ENCODE measurements around the gene GAK.

The GAK gene

GRCh38 chr4:870951-871350, 61.2 kb downstream of the GAK start:
- DNase-seq (ENCODE audit: low spot score), result no peak

GRCh38 chr4:869776-870175, 62.3 kb downstream of the GAK start:
- no peak for DNase-seq (ENCODE audit: low spot score)

- DNase-seq (ENCODE audit: low spot score), result no peak
Measured at GRCh38 chr4:868421-868820, 63.7 kb downstream of the GAK start.

- no peak for DNase-seq (ENCODE audit: low spot score)
Measured at GRCh38 chr4:867526-868250, 64.4 kb downstream of the GAK start.

GRCh38 chr4:866761-867390, 65.2 kb downstream of the GAK start:
- DNase-seq (ENCODE audit: low spot score), result no peak

- DNase-seq (ENCODE audit: low spot score), result no peak
Measured at GRCh38 chr4:866068-866760, 65.9 kb downstream of the GAK start.

GRCh38 chr4:865572-865971, 66.5 kb downstream of the GAK start:
- DNase-seq (ENCODE audit: low spot score), result no peak

GRCh38 chr4:865121-865465, 67.0 kb downstream of the GAK start:
- no peak for DNase-seq (ENCODE audit: low spot score)

- DNase-seq (ENCODE audit: low spot score), result no peak
Measured at GRCh38 chr4:864456-865120, 67.5 kb downstream of the GAK start.

GRCh38 chr4:860561-860960, 71.6 kb downstream of the GAK start:
- no peak for DNase-seq (ENCODE audit: low spot score)

GRCh38 chr4:859496-859895, 72.6 kb downstream of the GAK start:
- no peak for DNase-seq (ENCODE audit: low spot score)

- peak; percentile 4 for DNase-seq (ENCODE audit: low spot score)
Measured at GRCh38 chr4:858831-859451, 73.2 kb downstream of the GAK start.

GRCh38 chr4:858041-858481, 74.1 kb downstream of the GAK start:
- no peak for DNase-seq (ENCODE audit: low spot score)

GRCh38 chr4:857461-857860, 74.7 kb downstream of the GAK start:
- DNase-seq (ENCODE audit: low spot score), result no peak

- no peak for DNase-seq (ENCODE audit: low spot score)
Measured at GRCh38 chr4:856225-856901, 75.8 kb downstream of the GAK start.

- DNase-seq (ENCODE audit: low spot score), result no peak
Measured at GRCh38 chr4:855880-856224, 76.3 kb downstream of the GAK start.

GRCh38 chr4:854356-854755, 77.8 kb downstream of the GAK start:
- no peak for DNase-seq (ENCODE audit: low spot score)

GRCh38 chr4:853416-853781, 78.7 kb downstream of the GAK start:
- no peak for DNase-seq (ENCODE audit: low spot score)

- no peak for DNase-seq (ENCODE audit: low spot score)
Measured at GRCh38 chr4:851701-852430, 80.2 kb downstream of the GAK start.

- DNase-seq (ENCODE audit: low spot score), result no peak
Measured at GRCh38 chr4:850323-850945, 81.7 kb downstream of the GAK start.
